NT2/D1 (cell line): ENCODE measurements around the gene TRIM3.

Experiments
- SUZ12 ChIP-seq: IDR thresholded peaks from 2 replicates; pipeline ENCODE4 v1.6.1; 2011; ENCODE audit not compliant: insufficient read length, insufficient read depth; ENCODE audit errors: extremely low read depth
- ZNF274 ChIP-seq: IDR thresholded peaks from 2 replicates; pipeline ENCODE4 v1.6.1; 2011; ENCODE audit warnings: mild to moderate bottlenecking, low read depth, low read length

GRCh38 chr11:6414874-6415328, 58.8 kb downstream of the TRIM3 start:
- TF ChIP-seq SUZ12 (no peak), ZNF274 (no peak)
